Mucosa of rectum (tissue), 2 donors: Measurements from ENCODE around the gene SPACA4.

Experiments used
- H3K27ac ChIP-seq, 2 donors: one replicate each; pipeline ENCODE4 v1.7.0; 2013; ENCODE audit warnings: inconsistent platforms in 2 of 2, low read depth in 2 of 2, low read length in 2 of 2
- H3K27me3 ChIP-seq, 2 donors: one replicate each; pipeline ENCODE4 v1.7.0; 2013; ENCODE audit warnings: low read length in 2 of 2; ENCODE audit not compliant: control insufficient read depth in 2 of 2, insufficient read depth in 2 of 2
- H3K36me3 ChIP-seq, 2 donors: one replicate each; pipeline ENCODE4 v1.7.0; 2013; ENCODE audit warnings: low read length in 2 of 2; ENCODE audit not compliant: control insufficient read depth in 2 of 2, insufficient read depth in 2 of 2
- H3K4me1 ChIP-seq, 2 donors: one replicate each; pipeline ENCODE4 v1.7.0; 2013; ENCODE audit warnings: low read length in 2 of 2, mild to moderate bottlenecking in 1 of 2; ENCODE audit not compliant: control insufficient read depth in 2 of 2, insufficient read depth in 2 of 2
- H3K4me3 ChIP-seq, 2 donors: one replicate each; pipeline ENCODE4 v1.7.0; 2013; ENCODE audit warnings: low read length in 2 of 2
- H3K9ac ChIP-seq, 2 donors: one replicate each; pipeline ENCODE4 v1.7.0; 2013; ENCODE audit warnings: low read length in 2 of 2, low read depth in 1 of 2, mild to moderate bottlenecking in 1 of 2
- H3K9me3 ChIP-seq, 2 donors: one replicate each; pipeline ENCODE4 v1.7.0; 2013; ENCODE audit warnings: low read length in 2 of 2; ENCODE audit not compliant: control insufficient read depth in 2 of 2
- donor health status: healthy.
- donor health status: Normal muscosa, but diverticular disease.

Gene SPACA4

DNA sequence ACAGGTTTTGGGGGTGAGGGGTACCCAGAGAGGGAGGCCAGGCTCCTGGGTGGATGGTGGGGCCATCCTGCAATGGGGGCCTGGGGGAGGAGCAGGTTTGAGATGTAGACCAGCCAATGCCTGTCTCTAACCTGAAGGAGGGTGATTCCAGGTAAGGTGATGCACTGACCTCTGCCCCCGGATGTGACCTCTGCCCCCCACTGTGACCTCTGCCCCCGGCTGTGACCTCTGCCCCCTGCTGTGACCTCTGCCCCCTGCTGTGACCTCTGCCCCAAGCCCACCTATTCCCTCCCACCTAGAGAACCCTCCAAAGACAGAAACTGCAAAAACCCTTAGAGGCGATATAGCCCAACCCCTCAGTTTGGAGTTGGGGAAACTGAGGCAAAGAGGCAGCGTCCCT lies 10.3 kb upstream of the SPACA4 start:
- Histone ChIP-seq H3K4me1 (no peaks in the 10 kb centered on the region), H3K27ac (no peak overlapping the region)

DNA sequence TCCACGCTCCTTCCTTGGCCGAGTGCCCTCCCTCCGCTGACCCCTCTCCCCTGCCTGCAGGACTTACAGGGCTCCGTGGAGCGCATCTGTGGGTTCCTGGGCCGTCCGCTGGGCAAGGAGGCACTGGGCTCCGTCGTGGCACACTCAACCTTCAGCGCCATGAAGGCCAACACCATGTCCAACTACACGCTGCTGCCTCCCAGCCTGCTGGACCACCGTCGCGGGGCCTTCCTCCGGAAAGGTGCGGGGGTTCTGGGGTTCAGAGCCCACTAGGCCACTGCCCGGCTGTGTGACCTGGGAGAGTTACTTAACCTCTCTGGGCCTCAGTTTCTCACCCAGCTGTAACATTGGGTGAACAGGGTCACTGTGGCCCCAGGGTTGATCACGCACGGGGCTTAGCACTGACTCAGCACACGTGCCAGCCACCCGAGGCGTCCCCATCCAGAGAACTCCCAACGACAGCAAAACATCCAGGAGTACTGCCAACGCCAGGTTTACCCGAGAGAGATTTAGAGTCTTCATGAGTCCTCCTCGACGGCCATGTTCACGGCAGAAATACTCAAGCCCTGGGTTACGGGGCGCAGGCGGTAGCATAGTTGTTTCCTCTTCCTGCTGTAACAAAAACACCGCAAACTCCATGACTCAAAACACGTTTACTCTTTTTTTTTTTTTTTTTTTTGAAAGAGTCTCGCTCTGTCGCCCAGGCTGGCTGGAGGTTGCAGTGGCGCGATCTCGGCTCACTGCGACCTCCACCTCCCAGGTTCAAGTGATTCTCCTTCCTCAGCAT lies 9.7 kb upstream of the SPACA4 start:
- Histone ChIP-seq H3K4me1 (no peaks in the 10 kb centered on the region), H3K27ac (no peak overlapping the region), H3K4me3 (no peak overlapping the region), H3K9me3 (no peaks in the 10 kb centered on the region), H3K27me3 (no peaks in the 10 kb centered on the region), H3K9ac (no peak overlapping the region), H3K36me3 (peaks cover 0 to 2% of the 10 kb centered on the region in 2 donors)

More for the DNA sequence above, 10.3 kb upstream of the SPACA4 start:
- no peaks in the 10 kb centered on the region for H3K9me3 ChIP-seq
- peaks cover 0 to 2% of the 10 kb centered on the region in 2 donors for H3K36me3 ChIP-seq
- H3K27me3 ChIP-seq = no peaks in the 10 kb centered on the region
- H3K9ac ChIP-seq = no peak overlapping the region
- H3K4me3 ChIP-seq = no peak overlapping the region

DNA sequence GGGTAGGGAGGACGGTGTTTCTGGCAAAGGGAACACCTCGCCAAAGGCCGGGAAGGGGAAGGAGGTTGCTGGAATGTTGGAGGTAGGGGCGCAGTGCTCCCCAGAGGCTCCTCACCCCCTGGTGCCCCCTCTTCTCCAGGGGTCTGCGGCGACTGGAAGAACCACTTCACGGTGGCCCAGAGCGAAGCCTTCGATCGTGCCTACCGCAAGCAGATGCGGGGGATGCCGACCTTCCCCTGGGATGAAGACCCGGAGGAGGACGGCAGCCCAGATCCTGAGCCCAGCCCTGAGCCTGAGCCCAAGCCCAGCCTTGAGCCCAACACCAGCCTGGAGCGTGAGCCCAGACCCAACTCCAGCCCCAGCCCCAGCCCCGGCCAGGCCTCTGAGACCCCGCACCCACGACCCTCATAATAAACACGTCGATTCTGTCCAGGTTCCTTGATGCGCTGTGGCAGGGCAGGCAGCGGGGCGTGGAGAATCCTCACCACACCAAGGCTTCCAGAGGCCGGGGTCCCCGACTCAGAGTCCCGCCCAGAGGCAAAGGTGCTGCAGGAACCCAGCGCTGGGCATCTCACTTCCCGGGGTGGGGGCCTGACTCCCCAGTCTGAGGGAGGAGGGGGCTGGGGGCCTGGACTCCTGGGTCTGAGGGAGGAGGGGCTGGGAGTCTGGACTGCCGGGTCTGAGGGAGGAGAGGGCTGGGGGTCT lies 7.4 kb upstream of the SPACA4 start:
- Histone ChIP-seq H3K4me1 (peaks cover 8 to 11% of the 10 kb centered on the region in 2 donors), H3K4me3 (no peak overlapping the region), H3K9me3 (no peaks in the 10 kb centered on the region), H3K27ac (no peak overlapping the region), H3K36me3 (peaks cover 2 to 4% of the 10 kb centered on the region in 2 donors), H3K9ac (no peak overlapping the region), H3K27me3 (no peaks in the 10 kb centered on the region)

DNA sequence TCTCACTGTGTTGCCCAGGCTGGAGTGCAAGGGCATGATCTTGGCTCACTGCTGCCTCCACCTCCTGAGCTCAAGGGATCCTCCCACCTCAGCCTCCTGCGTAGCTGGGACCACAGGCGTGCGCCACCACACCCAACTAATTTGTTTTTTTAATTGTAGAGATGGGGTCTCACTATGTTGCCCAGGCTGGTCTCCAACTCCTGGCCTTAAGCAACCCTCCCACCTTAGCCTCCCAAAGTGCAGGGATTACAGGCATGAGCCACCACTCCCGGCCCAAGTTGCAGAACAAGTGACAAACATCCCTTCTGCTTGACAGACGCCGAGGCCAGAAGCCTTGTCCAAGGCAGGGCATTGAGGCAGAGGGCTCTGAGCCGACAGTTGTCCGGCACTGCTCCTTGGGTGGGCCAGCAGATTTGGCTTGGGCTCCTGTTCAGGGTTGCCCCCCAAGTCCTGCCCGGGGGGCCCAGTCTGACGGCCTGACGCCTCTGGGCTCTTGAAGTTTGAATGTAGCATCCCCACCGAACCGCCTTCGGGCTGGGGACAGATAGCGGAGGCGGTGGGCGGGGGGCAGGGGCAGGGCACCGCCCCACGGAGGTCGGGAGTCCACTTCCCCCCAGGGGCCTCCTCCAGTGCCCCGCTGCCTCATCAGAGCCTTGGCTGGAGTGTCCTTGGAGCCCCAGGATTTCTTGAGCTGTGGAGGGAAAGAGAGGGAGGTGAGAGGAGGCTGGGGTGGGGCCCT lies 5.7 kb upstream of the SPACA4 start:
- no peak overlapping the region for H3K9ac ChIP-seq
- peaks cover 8 to 11% of the 10 kb centered on the region in 2 donors for H3K4me1 ChIP-seq
- H3K9me3 ChIP-seq = no peaks in the 10 kb centered on the region
- no peaks in the 10 kb centered on the region for H3K27me3 ChIP-seq
- no peak overlapping the region for H3K4me3 ChIP-seq
- H3K36me3 ChIP-seq = peaks cover 2 to 4% of the 10 kb centered on the region in 2 donors
- no peak overlapping the region for H3K27ac ChIP-seq

DNA sequence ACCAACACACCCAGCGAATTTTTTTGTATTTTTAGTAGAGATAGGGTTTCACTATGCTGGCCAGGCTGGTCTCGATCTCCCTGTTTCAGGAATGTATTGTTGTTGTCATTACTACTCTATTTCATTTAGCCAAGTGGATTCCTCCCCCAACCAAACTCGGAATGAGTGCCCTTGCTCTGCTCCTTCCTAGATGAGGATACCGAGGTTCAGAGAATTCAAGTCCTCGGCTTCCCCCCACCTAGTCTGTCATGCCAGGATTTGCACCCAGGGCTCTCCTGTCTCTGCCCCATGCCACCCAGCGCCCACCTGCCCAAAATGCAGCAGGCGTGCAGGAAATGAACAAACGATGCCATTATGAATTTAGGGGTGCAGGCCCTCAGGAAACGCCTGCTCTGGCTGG lies 3.5 kb upstream of the SPACA4 start:
- H3K4me1 ChIP-seq = peaks cover 8 to 11% of the 10 kb centered on the region in 2 donors
- no peak overlapping the region for H3K4me3 ChIP-seq
- H3K36me3 ChIP-seq = peaks cover 4 to 11% of the 10 kb centered on the region in 2 donors
- H3K27me3 ChIP-seq = no peaks in the 10 kb centered on the region
- H3K9ac ChIP-seq = peak overlapping the region in 1 of 2 donors; percentile 26
- peak overlapping the region; percentile 5 to 29 for H3K27ac ChIP-seq
- no peaks in the 10 kb centered on the region for H3K9me3 ChIP-seq

DNA sequence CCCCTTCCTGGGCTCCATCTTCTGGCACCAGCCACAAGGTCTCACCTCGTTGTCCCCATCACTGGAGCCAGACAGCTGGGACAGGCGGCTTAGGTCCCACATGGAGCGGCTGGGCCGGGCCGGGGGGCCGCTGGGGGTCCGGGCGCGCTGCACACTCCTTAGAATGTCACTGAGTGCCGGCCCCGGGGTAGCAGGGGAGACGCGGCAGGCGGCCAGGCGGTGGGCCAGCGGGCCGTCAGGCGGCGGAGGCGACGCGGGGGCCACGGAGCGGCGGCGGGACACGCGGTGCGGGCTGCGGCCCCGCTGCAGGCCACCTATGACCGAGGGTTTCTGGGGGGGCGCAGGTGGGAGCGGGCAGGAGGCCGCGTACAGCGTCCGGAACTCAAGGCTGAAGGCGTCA lies 3.1 kb upstream of the SPACA4 start:
- Histone ChIP-seq H3K36me3 (peaks cover 4 to 11% of the 10 kb centered on the region in 2 donors), H3K4me1 (peaks cover 8 to 11% of the 10 kb centered on the region in 2 donors), H3K27me3 (no peaks in the 10 kb centered on the region), H3K27ac (peak overlapping the region in 1 of 2 donors; percentile 5), H3K9ac (peak overlapping the region in 1 of 2 donors; percentile 26), H3K9me3 (no peaks in the 10 kb centered on the region), H3K4me3 (no peak overlapping the region)

DNA sequence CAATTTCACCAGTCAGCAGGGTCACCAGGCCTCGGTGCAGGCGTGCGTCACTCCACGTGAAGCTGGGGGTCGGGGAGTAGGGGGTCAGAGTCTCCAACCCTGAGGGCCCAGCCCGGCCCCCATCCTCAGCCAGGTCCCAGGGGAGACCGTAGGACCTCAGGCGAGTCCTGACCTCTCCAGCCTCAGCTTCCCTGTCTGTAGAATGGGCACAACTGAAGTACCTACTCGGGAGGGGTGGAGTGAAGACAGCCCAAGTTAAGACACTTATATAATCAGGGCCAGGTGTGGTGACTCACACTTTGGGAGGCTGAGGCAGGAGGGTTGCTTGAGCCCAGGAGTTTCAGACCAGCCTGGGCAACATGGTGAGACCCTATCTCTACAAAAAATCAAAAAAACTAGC lies 2.7 kb upstream of the SPACA4 start:
- H3K27me3 ChIP-seq = no peaks in the 10 kb centered on the region

DNA sequence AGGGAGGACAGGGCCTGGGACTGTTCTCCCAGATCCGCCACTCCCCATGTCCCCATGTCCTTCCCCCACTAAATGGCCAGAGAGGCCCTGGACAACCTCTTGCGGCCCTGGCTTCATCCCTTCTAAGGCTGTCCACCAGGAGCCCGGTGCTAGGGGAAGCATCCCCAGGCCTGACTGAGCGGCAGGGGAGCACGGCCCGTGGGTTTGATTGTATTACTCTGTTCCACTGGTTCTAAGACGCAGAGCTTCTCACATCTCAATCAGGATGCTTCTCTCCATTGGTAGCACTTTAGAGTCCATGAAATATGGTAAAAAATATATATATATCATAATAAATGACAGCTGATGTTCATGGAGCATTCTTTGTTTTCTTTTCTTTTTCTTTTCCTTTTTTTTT lies 815 bp downstream of the SPACA4 start:
- H3K4me1 ChIP-seq = peaks cover 13 to 15% of the 10 kb centered on the region in 2 donors
- H3K27me3 ChIP-seq = no peaks in the 10 kb centered on the region
- peaks cover 12 to 15% of the 10 kb centered on the region in 2 donors for H3K36me3 ChIP-seq
- H3K9me3 ChIP-seq = no peaks in the 10 kb centered on the region
- H3K9ac ChIP-seq = no peak overlapping the region
- H3K4me3 ChIP-seq = no peak overlapping the region
- H3K27ac ChIP-seq = no peak overlapping the region

More for the DNA sequence above, 2.7 kb upstream of the SPACA4 start:
- Histone ChIP-seq H3K9me3 (no peaks in the 10 kb centered on the region), H3K36me3 (peaks cover 4 to 11% of the 10 kb centered on the region in 2 donors), H3K9ac (no peak overlapping the region), H3K27ac (no peak overlapping the region), H3K4me3 (no peak overlapping the region), H3K4me1 (peaks cover 9 to 11% of the 10 kb centered on the region in 2 donors)

DNA sequence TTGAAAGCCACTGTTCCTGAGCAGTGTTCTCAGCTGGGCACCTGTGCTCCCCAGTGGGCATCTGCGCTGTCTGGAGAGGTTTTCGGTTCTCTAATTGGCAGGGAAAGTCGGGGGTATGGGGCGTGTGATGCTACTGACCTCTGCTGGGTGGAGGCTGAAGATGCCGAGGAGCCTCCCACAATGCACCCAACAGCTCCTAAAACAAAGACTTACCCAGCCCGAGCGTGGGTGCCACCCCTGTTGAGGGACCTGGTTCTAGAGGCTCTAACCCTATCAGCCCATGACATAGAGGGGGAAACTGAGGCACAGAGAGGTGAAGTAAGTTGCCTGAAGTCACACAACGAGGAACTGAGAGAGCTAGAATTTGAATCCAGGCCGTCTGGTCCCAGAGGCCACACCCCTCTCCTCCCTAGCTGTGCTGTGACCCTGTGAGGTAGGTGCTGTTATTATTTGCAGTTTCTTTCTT lies 2.3 kb downstream of the SPACA4 start:
- Histone ChIP-seq H3K9me3 (no peaks in the 10 kb centered on the region), H3K27ac (no peak overlapping the region), H3K36me3 (peaks cover 10 to 13% of the 10 kb centered on the region in 2 donors), H3K27me3 (no peaks in the 10 kb centered on the region), H3K4me1 (peaks cover 10 to 16% of the 10 kb centered on the region in 2 donors), H3K9ac (peak overlapping the region; percentile 34 to 41), H3K4me3 (peak overlapping the region in 1 of 2 donors; percentile 3)
